Measurements from ENCODE around the gene KRT7.

KRT7 gene

GRCh38 chr12:52230364-52231281, 2.4 kb upstream of the KRT7 start:
- Histone ChIP-seq H3K9ac (ENCODE audit: low read length) (no peak overlapping the region), H3K9me3 (ENCODE audit: control insufficient read depth, low read length) (no peaks in the 10 kb centered on the region), H3K4me3 (ENCODE audit: low read length) (no peak overlapping the region), H3K36me3 (ENCODE audit: control insufficient read depth, insufficient read depth, low read length) (no peaks in the 10 kb centered on the region), H3K4me1 (ENCODE audit: control insufficient read depth, insufficient read depth, low read length) (peaks cover 50% of the 10 kb centered on the region), H3K27me3 (ENCODE audit: control insufficient read depth, insufficient read depth, low read length) (peaks cover 24% of the 10 kb centered on the region)

DNA sequence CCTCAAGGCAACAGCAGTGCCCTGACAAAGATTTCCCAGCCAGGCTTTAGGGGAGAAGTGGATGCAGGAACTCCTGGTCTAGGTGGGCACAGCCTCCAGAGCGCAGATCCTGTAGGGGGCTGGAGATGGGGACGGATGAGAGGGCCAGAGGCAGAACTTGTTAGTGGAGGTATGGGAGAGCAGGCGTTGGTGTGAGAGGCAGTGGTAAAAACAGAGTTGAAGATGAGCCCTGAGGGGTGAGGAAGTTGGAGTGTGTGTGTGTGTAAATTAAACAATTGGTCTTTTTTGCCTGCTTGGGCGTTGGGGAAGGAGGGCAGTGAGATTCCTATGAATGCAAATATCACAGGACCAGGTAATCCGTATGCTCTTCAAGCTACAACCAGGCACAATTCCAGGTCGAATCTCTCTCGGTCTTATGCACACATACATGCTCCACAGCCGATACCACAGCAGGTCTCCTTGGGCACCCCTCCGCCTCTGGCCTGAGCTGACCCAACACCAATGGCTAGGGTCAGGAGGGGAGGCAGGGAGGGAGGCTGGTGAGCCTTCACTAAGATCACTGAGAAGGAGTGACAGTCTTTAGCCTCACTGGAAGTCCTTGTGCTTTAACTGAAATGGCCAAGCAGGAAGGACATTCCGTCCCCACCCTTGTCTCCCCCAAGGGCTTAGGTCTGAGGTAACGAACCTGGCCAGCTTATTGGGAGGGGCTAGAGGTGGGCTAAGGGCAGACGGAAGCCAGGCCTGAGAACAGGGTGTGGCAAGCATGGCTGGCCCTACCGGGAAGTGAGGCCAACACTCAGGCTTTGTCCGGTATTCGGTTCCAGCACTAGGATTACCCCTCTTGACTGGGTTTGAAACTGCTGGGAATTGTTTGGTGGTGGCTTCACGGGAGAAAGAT, 1.5 kb upstream of the KRT7 start:
- Histone ChIP-seq H3K36me3 (ENCODE audit: control insufficient read depth, insufficient read depth, low read length) (no peaks in the 10 kb centered on the region), H3K9ac (ENCODE audit: low read length) (no peak overlapping the region), H3K27me3 (ENCODE audit: control insufficient read depth, insufficient read depth, low read length) (peaks cover 24% of the 10 kb centered on the region), H3K4me1 (ENCODE audit: control insufficient read depth, insufficient read depth, low read length) (peaks cover 59% of the 10 kb centered on the region), H3K4me3 (ENCODE audit: low read length) (no peak overlapping the region), H3K9me3 (ENCODE audit: control insufficient read depth, low read length) (no peaks in the 10 kb centered on the region)

DNA sequence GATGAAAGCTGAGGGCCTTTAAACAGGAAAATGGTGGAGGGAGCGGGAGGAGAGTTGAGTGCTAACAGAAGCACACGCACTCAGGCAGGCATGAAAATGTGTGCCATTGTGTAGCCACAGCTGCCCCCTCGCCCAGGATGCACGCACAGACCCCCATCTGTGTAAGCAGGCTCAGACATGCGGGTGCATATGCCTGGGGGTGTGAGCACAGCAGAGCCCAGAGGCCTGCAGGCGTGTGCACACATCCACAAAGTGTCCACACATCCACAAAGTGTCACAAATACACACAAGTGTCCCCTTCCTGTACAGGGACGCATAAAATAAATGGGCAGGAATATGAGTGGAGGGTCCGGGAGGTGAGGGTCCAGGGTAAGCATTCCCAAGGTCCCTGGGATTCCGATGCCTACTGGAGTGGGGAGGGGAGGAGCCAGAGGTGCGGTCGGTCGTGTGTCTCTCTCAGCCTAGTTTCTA, 805 bp upstream of the KRT7 start:
- Histone ChIP-seq H3K4me3 (ENCODE audit: low read length) (no peak overlapping the region), H3K9me3 (ENCODE audit: control insufficient read depth, low read length) (no peaks in the 10 kb centered on the region), H3K4me1 (ENCODE audit: control insufficient read depth, insufficient read depth, low read length) (peaks cover 66% of the 10 kb centered on the region), H3K9ac (ENCODE audit: low read length) (no peak overlapping the region), H3K27me3 (ENCODE audit: control insufficient read depth, insufficient read depth, low read length) (peaks cover 24% of the 10 kb centered on the region), H3K36me3 (ENCODE audit: control insufficient read depth, insufficient read depth, low read length) (no peaks in the 10 kb centered on the region)

- Histone ChIP-seq H3K27me3 (ENCODE audit: control insufficient read depth, insufficient read depth, low read length) (peaks cover 24% of the 10 kb centered on the region), H3K9me3 (ENCODE audit: control insufficient read depth, low read length) (no peaks in the 10 kb centered on the region), H3K9ac (ENCODE audit: low read length) (peak overlapping the region; percentile 12), H3K4me3 (ENCODE audit: low read length) (no peak overlapping the region), H3K4me1 (ENCODE audit: control insufficient read depth, insufficient read depth, low read length) (peaks cover 68% of the 10 kb centered on the region), H3K36me3 (ENCODE audit: control insufficient read depth, insufficient read depth, low read length) (no peaks in the 10 kb centered on the region)
Observed at GRCh38 chr12:52233462-52234207, 592 bp downstream of the KRT7 start.

DNA sequence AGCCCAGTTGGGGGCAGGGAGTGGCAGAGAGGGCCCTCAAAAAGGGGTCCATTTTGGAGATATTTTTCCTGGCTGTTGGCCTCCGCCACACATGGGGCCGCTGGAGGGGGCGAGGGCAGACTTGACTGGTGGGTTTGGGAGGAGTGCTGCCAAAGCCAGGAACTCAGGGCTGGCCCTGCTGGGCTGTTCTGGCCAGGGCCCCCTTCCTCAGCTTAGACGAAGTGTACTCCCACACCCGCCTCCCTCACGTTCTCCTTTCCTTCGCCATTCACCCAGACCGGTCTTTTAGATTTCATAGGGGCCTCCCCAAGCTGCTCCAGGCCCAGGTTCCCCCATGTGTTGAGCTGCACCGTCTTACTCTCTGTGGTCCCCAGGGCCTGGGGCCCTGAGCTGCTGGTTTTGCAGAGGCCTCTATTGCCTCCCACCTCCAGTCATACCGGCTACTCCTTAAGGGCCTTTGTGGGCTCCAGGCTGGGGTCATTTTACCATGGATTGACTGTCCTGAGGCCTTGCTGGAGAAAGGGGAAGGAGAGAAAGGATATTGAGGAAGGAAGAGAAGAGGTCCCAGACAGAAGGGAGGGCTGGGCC, 1.3 kb downstream of the KRT7 start:
- H3K36me3 ChIP-seq (ENCODE audit: control insufficient read depth, insufficient read depth, low read length): no peaks in the 10 kb centered on the region
- H3K4me3 ChIP-seq (ENCODE audit: low read length): no peak overlapping the region
- H3K27me3 ChIP-seq (ENCODE audit: control insufficient read depth, insufficient read depth, low read length): peaks cover 24% of the 10 kb centered on the region
- no peaks in the 10 kb centered on the region for H3K9me3 ChIP-seq (ENCODE audit: control insufficient read depth, low read length)
- H3K4me1 ChIP-seq (ENCODE audit: control insufficient read depth, insufficient read depth, low read length): peaks cover 71% of the 10 kb centered on the region
- H3K9ac ChIP-seq (ENCODE audit: low read length): no peak overlapping the region

DNA sequence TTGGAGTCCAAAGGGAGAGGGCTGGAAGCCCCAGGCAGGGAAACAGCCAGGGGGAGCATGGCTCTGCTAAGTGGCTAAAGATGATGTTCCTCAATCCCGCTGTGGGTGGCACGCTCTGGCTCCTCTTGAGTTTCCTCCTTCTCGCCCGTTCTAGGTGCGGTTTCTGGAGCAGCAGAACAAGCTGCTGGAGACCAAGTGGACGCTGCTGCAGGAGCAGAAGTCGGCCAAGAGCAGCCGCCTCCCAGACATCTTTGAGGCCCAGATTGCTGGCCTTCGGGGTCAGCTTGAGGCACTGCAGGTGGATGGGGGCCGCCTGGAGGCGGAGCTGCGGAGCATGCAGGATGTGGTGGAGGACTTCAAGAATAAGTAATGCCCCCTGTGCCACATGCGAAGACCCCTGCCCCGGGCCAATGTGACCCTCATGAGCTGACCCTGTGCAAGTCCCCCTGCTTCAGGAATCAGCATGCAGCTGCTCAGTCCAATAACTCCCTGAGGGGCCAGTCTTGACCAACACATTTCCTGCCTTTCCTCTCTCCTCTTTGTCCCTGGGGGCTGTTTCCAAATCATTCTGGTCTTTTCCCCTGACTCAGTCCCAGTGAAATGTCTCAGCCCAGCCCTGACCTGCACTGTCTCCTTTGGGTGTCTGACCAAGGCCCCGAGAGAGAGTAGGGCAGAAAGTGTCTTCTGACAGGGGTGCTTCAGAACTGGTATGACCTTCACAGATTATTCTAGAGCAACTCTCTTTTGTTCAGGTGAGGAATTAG, 2.1 kb downstream of the KRT7 start:
- Histone ChIP-seq H3K4me1 (ENCODE audit: control insufficient read depth, insufficient read depth, low read length) (peaks cover 77% of the 10 kb centered on the region), H3K4me3 (ENCODE audit: low read length) (no peak overlapping the region), H3K27me3 (ENCODE audit: control insufficient read depth, insufficient read depth, low read length) (peaks cover 24% of the 10 kb centered on the region), H3K9me3 (ENCODE audit: control insufficient read depth, low read length) (no peaks in the 10 kb centered on the region), H3K9ac (ENCODE audit: low read length) (peak overlapping the region; percentile 4), H3K36me3 (ENCODE audit: control insufficient read depth, insufficient read depth, low read length) (no peaks in the 10 kb centered on the region)

GRCh38 chr12:52235822-52236361, 2.8 kb downstream of the KRT7 start:
- Histone ChIP-seq H3K9ac (ENCODE audit: low read length) (peak overlapping the region; percentile 4), H3K4me3 (ENCODE audit: low read length) (no peak overlapping the region), H3K36me3 (ENCODE audit: control insufficient read depth, insufficient read depth, low read length) (no peaks in the 10 kb centered on the region), H3K27me3 (ENCODE audit: control insufficient read depth, insufficient read depth, low read length) (peaks cover 19% of the 10 kb centered on the region), H3K4me1 (ENCODE audit: control insufficient read depth, insufficient read depth, low read length) (peaks cover 71% of the 10 kb centered on the region), H3K9me3 (ENCODE audit: control insufficient read depth, low read length) (no peaks in the 10 kb centered on the region)

DNA sequence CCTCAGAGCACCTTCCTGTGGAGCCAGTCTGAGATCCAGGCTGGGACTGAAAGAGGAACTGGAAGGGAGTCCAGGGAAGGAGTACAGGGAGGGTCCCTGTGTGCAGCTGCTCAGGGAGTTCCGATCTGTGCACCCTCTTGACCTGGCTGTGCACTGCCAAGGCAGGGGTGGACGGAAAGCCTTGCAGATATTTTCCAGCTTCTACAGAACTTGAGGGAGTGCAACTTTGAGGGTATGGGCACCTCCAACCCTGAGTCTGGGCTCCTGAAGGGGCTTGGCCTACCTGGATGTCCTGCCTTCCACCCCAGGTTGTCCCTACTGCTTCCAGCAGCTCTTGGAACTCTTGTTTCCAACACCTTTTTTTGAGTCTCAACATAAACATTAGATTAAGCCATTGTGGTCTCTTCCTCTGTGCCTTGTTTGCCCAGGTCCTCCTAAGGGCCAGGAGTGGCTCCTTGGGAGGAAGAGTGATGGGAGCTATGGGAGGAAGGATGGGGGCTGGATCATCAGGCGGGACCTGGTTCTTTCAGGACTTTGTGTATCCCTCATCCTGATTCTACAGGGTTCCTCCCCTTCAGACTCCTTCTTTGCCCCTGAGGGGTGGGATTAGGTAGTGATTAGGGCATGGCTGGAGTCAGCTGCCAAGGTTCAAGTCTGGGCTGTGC, 3.5 kb downstream of the KRT7 start:
- no peak overlapping the region for H3K9ac ChIP-seq (ENCODE audit: low read length)
- H3K4me1 ChIP-seq (ENCODE audit: control insufficient read depth, insufficient read depth, low read length): peaks cover 65% of the 10 kb centered on the region
- H3K9me3 ChIP-seq (ENCODE audit: control insufficient read depth, low read length): no peaks in the 10 kb centered on the region
- H3K27me3 ChIP-seq (ENCODE audit: control insufficient read depth, insufficient read depth, low read length): peaks cover 18% of the 10 kb centered on the region
- H3K4me3 ChIP-seq (ENCODE audit: low read length): no peak overlapping the region
- no peaks in the 10 kb centered on the region for H3K36me3 ChIP-seq (ENCODE audit: control insufficient read depth, insufficient read depth, low read length)

DNA sequence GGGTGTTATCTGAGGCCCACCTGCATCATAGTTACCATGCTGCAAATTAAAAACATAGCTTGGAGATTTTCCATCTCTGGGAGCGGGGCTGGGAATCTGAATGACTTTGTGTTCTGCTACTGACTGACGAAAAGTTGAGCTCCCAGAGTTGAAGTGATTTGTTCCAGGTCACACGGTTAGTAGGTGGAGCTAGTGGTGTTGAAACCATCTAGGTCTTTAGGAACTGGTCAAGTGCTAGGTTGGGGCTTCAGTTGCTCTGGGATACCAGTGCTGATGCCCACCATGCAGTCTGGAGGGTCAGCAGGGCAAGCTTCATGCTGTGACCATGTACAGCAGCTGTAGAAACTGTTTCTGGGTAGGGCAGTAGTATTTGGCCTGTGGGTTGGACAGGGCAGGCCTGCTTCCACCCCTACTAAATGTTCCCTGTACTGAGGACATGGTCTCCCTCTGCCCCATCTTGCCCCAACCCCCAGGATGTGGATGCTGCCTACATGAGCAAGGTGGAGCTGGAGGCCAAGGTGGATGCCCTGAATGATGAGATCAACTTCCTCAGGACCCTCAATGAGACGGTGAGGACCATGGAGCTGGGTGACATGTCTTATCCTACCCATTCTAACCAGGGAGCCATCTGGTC, 5.3 kb downstream of the KRT7 start:
- Histone ChIP-seq H3K9ac (ENCODE audit: low read length) (no peak overlapping the region), H3K4me1 (ENCODE audit: control insufficient read depth, insufficient read depth, low read length) (peaks cover 54% of the 10 kb centered on the region)

More for the DNA sequence above, 5.3 kb downstream of the KRT7 start:
- Histone ChIP-seq H3K36me3 (ENCODE audit: control insufficient read depth, insufficient read depth, low read length) (no peaks in the 10 kb centered on the region), H3K27me3 (ENCODE audit: control insufficient read depth, insufficient read depth, low read length) (peaks cover under 1% of the 10 kb centered on the region), H3K4me3 (ENCODE audit: low read length) (no peak overlapping the region), H3K9me3 (ENCODE audit: control insufficient read depth, low read length) (no peaks in the 10 kb centered on the region)
